HFFc6 (cell line): Measurements from ENCODE around the gene PPP1R9A. TPM values are rescaled to one million over a fixed set of nuclear protein-coding genes. Genes with fewer than 3 reads are reported as not detected.

Experiments
- DNase-seq: peaks from one replicate; pipeline ENCODE4 v3.0.0-alpha.2; 2018
- H3K27ac Mint-ChIP-seq: 2 replicates; pipeline ENCODE4 v1.8.0; 2020; ENCODE audit warnings: mild to moderate bottlenecking, mixed read lengths
- H3K27me3 Mint-ChIP-seq: 2 replicates; pipeline ENCODE4 v1.8.0; 2021; ENCODE audit warnings: mild to moderate bottlenecking, moderate library complexity, mixed read lengths; ENCODE audit not compliant: insufficient read depth
- H3K36me3 Mint-ChIP-seq: 2 replicates; pipeline ENCODE4 v1.8.0; 2021; ENCODE audit warnings: low read depth, mixed read lengths
- H3K4me1 Mint-ChIP-seq: 2 replicates; pipeline ENCODE4 v1.8.0; 2020; ENCODE audit warnings: low read depth, mixed read lengths
- H3K4me3 Mint-ChIP-seq: 2 replicates; pipeline ENCODE4 v1.8.0; 2020; ENCODE audit warnings: mild to moderate bottlenecking, moderate library complexity, mixed read lengths
- H3K9me3 Mint-ChIP-seq: 2 replicates; pipeline ENCODE4 v1.8.0; 2020; ENCODE audit warnings: mild to moderate bottlenecking, mixed read lengths
- total RNA-seq, 6 experiments: library from RNA; stranded (reverse); fragmentation: NEBNext Ultra II Directional; extraction: Animal tissue kit (Norgen Biotek cat#: 25700); gene quantifications; 2 replicates in 1 of 6; 3 replicates in 5 of 6; pipeline ENCODE4 v1.2.3, GENCODE V29; 2021
- TF ChIP-seq, protein P1 (sequence below): fragments of 200-600 bp; sonication (generic); IDR thresholded peaks from 2 replicates; pipeline ENCODE4 v1.5.0; 2021; ENCODE audit warnings: antibody characterized with exemption, mild to moderate bottlenecking

Gene PPP1R9A
- total RNA-seq, 6 experiments from 2014 or later: not detected

GRCh38 chr7:95213809-95214492, 306.6 kb downstream of the PPP1R9A start:
- no peaks in the 10 kb centered on the region for H3K36me3 Mint-ChIP-seq
- H3K27ac Mint-ChIP-seq: no peak overlapping the region
- TF ChIP-seq, protein P1, sequence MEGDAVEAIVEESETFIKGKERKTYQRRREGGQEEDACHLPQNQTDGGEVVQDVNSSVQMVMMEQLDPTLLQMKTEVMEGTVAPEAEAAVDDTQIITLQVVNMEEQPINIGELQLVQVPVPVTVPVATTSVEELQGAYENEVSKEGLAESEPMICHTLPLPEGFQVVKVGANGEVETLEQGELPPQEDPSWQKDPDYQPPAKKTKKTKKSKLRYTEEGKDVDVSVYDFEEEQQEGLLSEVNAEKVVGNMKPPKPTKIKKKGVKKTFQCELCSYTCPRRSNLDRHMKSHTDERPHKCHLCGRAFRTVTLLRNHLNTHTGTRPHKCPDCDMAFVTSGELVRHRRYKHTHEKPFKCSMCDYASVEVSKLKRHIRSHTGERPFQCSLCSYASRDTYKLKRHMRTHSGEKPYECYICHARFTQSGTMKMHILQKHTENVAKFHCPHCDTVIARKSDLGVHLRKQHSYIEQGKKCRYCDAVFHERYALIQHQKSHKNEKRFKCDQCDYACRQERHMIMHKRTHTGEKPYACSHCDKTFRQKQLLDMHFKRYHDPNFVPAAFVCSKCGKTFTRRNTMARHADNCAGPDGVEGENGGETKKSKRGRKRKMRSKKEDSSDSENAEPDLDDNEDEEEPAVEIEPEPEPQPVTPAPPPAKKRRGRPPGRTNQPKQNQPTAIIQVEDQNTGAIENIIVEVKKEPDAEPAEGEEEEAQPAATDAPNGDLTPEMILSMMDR: no peak
- DNase-seq: no peak
- H3K4me3 Mint-ChIP-seq: no peak overlapping the region
- no peaks in the 10 kb centered on the region; the same call in 1 of the 2 replicates for H3K27me3 Mint-ChIP-seq
- H3K4me1 Mint-ChIP-seq: no peaks in the 10 kb centered on the region
- peaks cover 9% of the 10 kb centered on the region; the same call in 1 of the 2 replicates for H3K9me3 Mint-ChIP-seq

DNA sequence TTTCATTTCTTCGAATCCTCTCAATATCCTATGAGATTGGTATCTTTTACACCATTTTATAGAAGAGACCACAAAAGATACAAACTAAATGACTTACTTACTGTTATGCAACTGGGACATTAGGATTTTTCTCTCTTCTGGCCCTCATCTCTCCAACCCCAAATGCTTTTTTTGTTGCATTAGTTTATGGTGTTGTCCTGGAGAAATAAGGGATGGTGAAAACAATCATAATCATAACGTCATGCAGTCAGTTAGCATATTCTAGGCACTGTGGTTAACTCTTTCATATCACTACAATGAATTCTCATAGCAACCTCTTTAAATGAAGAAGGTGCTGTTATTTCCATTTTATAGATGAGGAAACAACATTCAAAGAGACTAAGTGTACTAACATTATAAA, 312.3 kb downstream of the PPP1R9A start:
- TF ChIP-seq, protein P1: no peak
- Mint-ChIP-seq H3K4me3 (no peak overlapping the region), H3K4me1 (no peaks in the 10 kb centered on the region), H3K36me3 (no peaks in the 10 kb centered on the region), H3K27ac (no peak overlapping the region), H3K27me3 (no peaks in the 10 kb centered on the region), H3K9me3 (peaks cover 9% of the 10 kb centered on the region; the same call in 1 of the 2 replicates)
- no peak for DNase-seq

- Mint-ChIP-seq H3K9me3 (peaks cover 9% of the 10 kb centered on the region; the same call in 1 of the 2 replicates), H3K27ac (no peak overlapping the region), H3K4me1 (no peaks in the 10 kb centered on the region), H3K36me3 (no peaks in the 10 kb centered on the region), H3K4me3 (no peak overlapping the region), H3K27me3 (no peaks in the 10 kb centered on the region)
- TF ChIP-seq, protein P1: no peak
- no peak for DNase-seq
Observed at GRCh38 chr7:95220328-95220727, 312.9 kb downstream of the PPP1R9A start.

DNA sequence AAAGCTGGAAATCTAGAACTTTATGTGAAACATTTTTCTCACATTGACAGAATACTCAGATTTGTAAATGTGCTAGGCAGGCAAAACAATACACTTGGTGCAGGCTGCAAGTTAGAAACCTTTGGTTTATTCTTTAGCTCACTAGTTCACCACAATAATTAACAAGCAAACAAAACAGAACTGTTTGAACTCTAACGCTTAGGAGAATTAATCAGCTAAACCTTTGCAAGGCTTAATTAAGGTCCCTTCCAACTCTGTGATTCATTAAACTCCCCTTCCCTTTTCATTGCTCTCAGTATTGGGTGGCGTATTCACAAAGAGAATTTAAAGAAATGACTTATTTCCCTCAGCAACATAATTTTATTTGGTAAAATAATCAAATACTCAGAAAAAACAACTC, 317.9 kb downstream of the PPP1R9A start:
- H3K4me1 Mint-ChIP-seq: no peaks in the 10 kb centered on the region
- H3K9me3 Mint-ChIP-seq: no peaks in the 10 kb centered on the region
- no peak for DNase-seq
- no peaks in the 10 kb centered on the region; the same call in 1 of the 2 replicates for H3K27me3 Mint-ChIP-seq
- no peaks in the 10 kb centered on the region for H3K36me3 Mint-ChIP-seq
- TF ChIP-seq, protein P1: no peak
- H3K4me3 Mint-ChIP-seq: no peak overlapping the region
- no peak overlapping the region for H3K27ac Mint-ChIP-seq

GRCh38 chr7:95229301-95229700, 321.9 kb downstream of the PPP1R9A start:
- Mint-ChIP-seq H3K27ac (no peak overlapping the region), H3K4me3 (no peak overlapping the region), H3K36me3 (no peaks in the 10 kb centered on the region), H3K27me3 (no peaks in the 10 kb centered on the region; the same call in 1 of the 2 replicates), H3K4me1 (no peaks in the 10 kb centered on the region), H3K9me3 (no peaks in the 10 kb centered on the region)
- no peak for DNase-seq
- TF ChIP-seq, protein P1: no peak
